HTR-8/SVneo (cell line): ENCODE measurements around the gene NEDD4L.

ENCODE experiments used
- DNase-seq: peaks from one replicate; pipeline ENCODE4 v3.0.0; 2011; ENCODE audit warnings: low spot score, mixed read lengths; ENCODE audit not compliant: insufficient read length
- FAIRE-seq: peaks from 2 replicates; lab custom pipeline; 2011; peaks lifted over from hg19 to GRCh38; lab: Jason Lieb, UNC

Gene NEDD4L

GRCh38 chr18:58319719-58320118 is 275.7 kb downstream of the NEDD4L start:
- DNase-seq = no peak
- FAIRE-seq = no peak

GRCh38 chr18:58320907-58321561 is 277.0 kb downstream of the NEDD4L start:
- FAIRE-seq (peak; percentile 52), DNase-seq (no peak)

- DNase-seq (peak; percentile 81), FAIRE-seq (peak; percentile 72)
These were observed 278.0 kb downstream of the NEDD4L start for GRCh38 chr18:58321986-58322385.

- FAIRE-seq (no peak), DNase-seq (no peak)
These were observed 278.4 kb downstream of the NEDD4L start for GRCh38 chr18:58322464-58322863.

GRCh38 chr18:58323866-58324762 is 280.1 kb downstream of the NEDD4L start:
- peak; percentile 38 for FAIRE-seq
- DNase-seq = no peak

- FAIRE-seq (peak; percentile 59), DNase-seq (no peak)
These were observed 280.9 kb downstream of the NEDD4L start for GRCh38 chr18:58324824-58325480.

- FAIRE-seq (no peak), DNase-seq (no peak)
These were observed 281.5 kb downstream of the NEDD4L start for GRCh38 chr18:58325494-58325893.

GRCh38 chr18:58334061-58334460 is 290.0 kb downstream of the NEDD4L start:
- FAIRE-seq = no peak
- DNase-seq = no peak

- FAIRE-seq = no peak
- DNase-seq = no peak
These were observed 291.2 kb downstream of the NEDD4L start for GRCh38 chr18:58335223-58335622.

GRCh38 chr18:58335821-58336220 is 291.8 kb downstream of the NEDD4L start:
- DNase-seq (no peak), FAIRE-seq (no peak)

- no peak for DNase-seq
- FAIRE-seq = no peak
These were observed 292.6 kb downstream of the NEDD4L start for GRCh38 chr18:58336605-58337004.

- DNase-seq (no peak), FAIRE-seq (no peak)
These were observed 293.3 kb downstream of the NEDD4L start for GRCh38 chr18:58337285-58337684.

- DNase-seq (no peak), FAIRE-seq (no peak)
These were observed 293.7 kb downstream of the NEDD4L start for GRCh38 chr18:58337686-58338085.

- DNase-seq (no peak), FAIRE-seq (no peak)
These were observed 294.1 kb downstream of the NEDD4L start for GRCh38 chr18:58338141-58338540.

- FAIRE-seq (no peak), DNase-seq (no peak)
These were observed 295.1 kb downstream of the NEDD4L start for GRCh38 chr18:58338961-58339592.

GRCh38 chr18:58339890-58340289 is 295.9 kb downstream of the NEDD4L start:
- FAIRE-seq = no peak
- no peak for DNase-seq

- FAIRE-seq = peak; percentile 9
- DNase-seq = no peak
These were observed 297.9 kb downstream of the NEDD4L start for GRCh38 chr18:58341916-58342315.

- DNase-seq (no peak), FAIRE-seq (no peak)
These were observed 300.1 kb downstream of the NEDD4L start for GRCh38 chr18:58344080-58344670.

GRCh38 chr18:58344861-58345463 is 300.9 kb downstream of the NEDD4L start:
- DNase-seq = no peak
- no peak for FAIRE-seq

GRCh38 chr18:58345875-58346274 is 301.8 kb downstream of the NEDD4L start:
- FAIRE-seq = no peak
- DNase-seq = no peak
